Activated T-helper 1 cell treated with anti-CD3 and anti-CD28 coated beads, Interleukin-12 subunit alpha, Interleukin-12 subunit beta, Interleukin-2, Interleukin-4 antibody, amounts not matched to agents 30 ng/mL and 10 ng/mL and 1 ng/mL, durations not matched to agents 14 hours and 24 hours and 36 hours (primary cell): ENCODE measurements around the gene NRIP2. TPM values are rescaled to one million over a fixed set of nuclear protein-coding genes. Genes with fewer than 3 reads are reported as not detected.

ENCODE experiments used
- DNase-seq: peaks from one replicate; pipeline ENCODE4 v3.0.0; 2021; ENCODE audit warnings: low spot score
- H3K27ac Mint-ChIP-seq: one replicate; pipeline ENCODE4 v1.8.0; 2021; ENCODE audit warnings: mild to moderate bottlenecking, mixed read lengths
- H3K27me3 Mint-ChIP-seq: one replicate; pipeline ENCODE4 v1.8.0; 2022; ENCODE audit warnings: mild to moderate bottlenecking, moderate library complexity, mixed read lengths; ENCODE audit not compliant: insufficient read depth
- H3K36me3 Mint-ChIP-seq: one replicate; pipeline ENCODE4 v1.8.0; 2021; ENCODE audit warnings: low read depth, mixed read lengths
- H3K4me1 Mint-ChIP-seq: one replicate; pipeline ENCODE4 v1.8.0; 2021; ENCODE audit warnings: low read depth, mixed read lengths
- H3K4me3 Mint-ChIP-seq: one replicate; pipeline ENCODE4 v1.8.0; 2021; ENCODE audit warnings: mild to moderate bottlenecking, moderate library complexity, mixed read lengths
- H3K9me3 Mint-ChIP-seq: one replicate; pipeline ENCODE4 v1.8.0; 2021; ENCODE audit warnings: mixed read lengths
- intact Hi-C: fragments of 100-400 bp; cut with micrococcal nuclease; formaldehyde crosslinking; loops from one replicate; pipeline ENCODE4 v1.15.1; 2024
- total RNA-seq: library from RNA; stranded (reverse); gene quantifications from 2 replicates; pipeline ENCODE4 v1.2.3, GENCODE V29; 2022

Gene NRIP2
- total RNA-seq, 1 donor from 2014 or later: not detected

- intact Hi-C loops: no loop called here
- Mint-ChIP-seq H3K9me3 (no peaks in the 10 kb centered on the region), H3K4me1 (no peaks in the 10 kb centered on the region), H3K36me3 (peaks cover 10% of the 10 kb centered on the region), H3K27me3 (peaks cover 2% of the 10 kb centered on the region), H3K4me3 (no peak overlapping the region), H3K27ac (no peak overlapping the region)
- DNase-seq: no peak
Measured at GRCh38 chr12:2835691-2836403, 1.0 kb upstream of the NRIP2 start.

GRCh38 chr12:2833810-2834209, 1.0 kb downstream of the NRIP2 start:
- no peak overlapping the region for H3K27ac Mint-ChIP-seq
- H3K36me3 Mint-ChIP-seq: peaks cover 13% of the 10 kb centered on the region
- no peaks in the 10 kb centered on the region for H3K4me1 Mint-ChIP-seq
- no peak for DNase-seq
- no peaks in the 10 kb centered on the region for H3K9me3 Mint-ChIP-seq
- no peak overlapping the region for H3K4me3 Mint-ChIP-seq
- intact Hi-C loops: no loop called here
- peaks cover 2% of the 10 kb centered on the region for H3K27me3 Mint-ChIP-seq

- intact Hi-C loops: no loop called here
- H3K27me3 Mint-ChIP-seq: peaks cover 2% of the 10 kb centered on the region
- DNase-seq: no peak
- H3K27ac Mint-ChIP-seq: no peak overlapping the region
- H3K36me3 Mint-ChIP-seq: peaks cover 13% of the 10 kb centered on the region
- no peaks in the 10 kb centered on the region for H3K4me1 Mint-ChIP-seq
- H3K9me3 Mint-ChIP-seq: no peaks in the 10 kb centered on the region
- no peak overlapping the region for H3K4me3 Mint-ChIP-seq
Measured at GRCh38 chr12:2833327-2833726, 1.5 kb downstream of the NRIP2 start.

- peaks cover 17% of the 10 kb centered on the region for H3K36me3 Mint-ChIP-seq
Measured at GRCh38 chr12:2832550-2833127, 2.2 kb downstream of the NRIP2 start.

GRCh38 chr12:2829275-2829674, 5.6 kb downstream of the NRIP2 start:
- Mint-ChIP-seq H3K27ac (no peak overlapping the region), H3K4me3 (no peak overlapping the region), H3K4me1 (no peaks in the 10 kb centered on the region), H3K36me3 (peaks cover 30% of the 10 kb centered on the region), H3K27me3 (peaks cover under 1% of the 10 kb centered on the region), H3K9me3 (no peaks in the 10 kb centered on the region)
- no peak for DNase-seq
- intact Hi-C loops: no loop called here

More at GRCh38 chr12:2832550-2833127, 2.2 kb downstream of the NRIP2 start:
- H3K27ac Mint-ChIP-seq: no peak overlapping the region
- H3K4me1 Mint-ChIP-seq: no peaks in the 10 kb centered on the region
- intact Hi-C loops: no loop called here
- H3K4me3 Mint-ChIP-seq: no peak overlapping the region
- no peak for DNase-seq
- peaks cover 2% of the 10 kb centered on the region for H3K27me3 Mint-ChIP-seq
- no peaks in the 10 kb centered on the region for H3K9me3 Mint-ChIP-seq

GRCh38 chr12:2826721-2827515, 7.9 kb downstream of the NRIP2 start:
- Mint-ChIP-seq H3K4me3 (no peak overlapping the region), H3K27me3 (no peaks in the 10 kb centered on the region), H3K27ac (no peak overlapping the region), H3K9me3 (no peaks in the 10 kb centered on the region), H3K4me1 (no peaks in the 10 kb centered on the region), H3K36me3 (peaks cover 30% of the 10 kb centered on the region)
- no peak for DNase-seq
- intact Hi-C loops: no loop called here

GRCh38 chr12:2826036-2826435, 8.8 kb downstream of the NRIP2 start:
- Mint-ChIP-seq H3K27me3 (no peaks in the 10 kb centered on the region), H3K4me1 (no peaks in the 10 kb centered on the region), H3K9me3 (no peaks in the 10 kb centered on the region), H3K4me3 (no peak overlapping the region), H3K27ac (no peak overlapping the region), H3K36me3 (peaks cover 27% of the 10 kb centered on the region)
- DNase-seq: no peak
- intact Hi-C loops: no loop called here

- Mint-ChIP-seq H3K4me1 (no peaks in the 10 kb centered on the region), H3K9me3 (no peaks in the 10 kb centered on the region), H3K27me3 (no peaks in the 10 kb centered on the region), H3K36me3 (peaks cover 26% of the 10 kb centered on the region), H3K4me3 (no peak overlapping the region), H3K27ac (no peak overlapping the region)
- intact Hi-C loops: no loop called here
- DNase-seq: no peak
Measured at GRCh38 chr12:2825132-2825531, 9.7 kb downstream of the NRIP2 start.

- peaks cover 32% of the 10 kb centered on the region for H3K36me3 Mint-ChIP-seq
- no peaks in the 10 kb centered on the region for H3K9me3 Mint-ChIP-seq
Measured at GRCh38 chr12:2824541-2824940, 10.3 kb downstream of the NRIP2 start.

GRCh38 chr12:2823483-2823882, 11.4 kb downstream of the NRIP2 start:
- H3K27me3 Mint-ChIP-seq: no peaks in the 10 kb centered on the region
- H3K9me3 Mint-ChIP-seq: no peaks in the 10 kb centered on the region
- no peak overlapping the region for H3K4me3 Mint-ChIP-seq
- intact Hi-C loops: no loop called here
- no peak overlapping the region for H3K27ac Mint-ChIP-seq
- peaks cover 33% of the 10 kb centered on the region for H3K36me3 Mint-ChIP-seq
- no peaks in the 10 kb centered on the region for H3K4me1 Mint-ChIP-seq
- DNase-seq: no peak

More at GRCh38 chr12:2824541-2824940, 10.3 kb downstream of the NRIP2 start:
- DNase-seq: no peak
- H3K27me3 Mint-ChIP-seq: no peaks in the 10 kb centered on the region
- intact Hi-C loops: no loop called here
- no peak overlapping the region for H3K27ac Mint-ChIP-seq
- H3K4me1 Mint-ChIP-seq: no peaks in the 10 kb centered on the region
- no peak overlapping the region for H3K4me3 Mint-ChIP-seq

- peaks cover 34% of the 10 kb centered on the region for H3K36me3 Mint-ChIP-seq
- no peaks in the 10 kb centered on the region for H3K9me3 Mint-ChIP-seq
- no peak overlapping the region for H3K4me3 Mint-ChIP-seq
- no peaks in the 10 kb centered on the region for H3K27me3 Mint-ChIP-seq
- intact Hi-C loops: no loop called here
- no peak for DNase-seq
- H3K27ac Mint-ChIP-seq: peak overlapping the region; percentile 16
- no peaks in the 10 kb centered on the region for H3K4me1 Mint-ChIP-seq
Measured at GRCh38 chr12:2820432-2820831, 14.4 kb downstream of the NRIP2 start.

- H3K4me1 Mint-ChIP-seq: no peaks in the 10 kb centered on the region
- DNase-seq: no peak
- H3K36me3 Mint-ChIP-seq: peaks cover 33% of the 10 kb centered on the region
- intact Hi-C loops: no loop called here
- H3K4me3 Mint-ChIP-seq: no peak overlapping the region
- no peaks in the 10 kb centered on the region for H3K27me3 Mint-ChIP-seq
- H3K27ac Mint-ChIP-seq: no peak overlapping the region
- no peaks in the 10 kb centered on the region for H3K9me3 Mint-ChIP-seq
Measured at GRCh38 chr12:2819810-2820209, 15.0 kb downstream of the NRIP2 start.
